SK-MEL-5 (cell line): ENCODE results near the gene SCYGR3. TPM values are rescaled to one million over a fixed set of nuclear protein-coding genes. Genes with fewer than 3 reads are reported as not detected.
A peak's percentile ranks its signal among the peaks of the same experiment; 100 is the strongest.
"Not testable (repeated sequence)": the region's sequence is repeated elsewhere in the genome, so short reads cannot be mapped to it uniquely, and the experiment has no call there.

ENCODE experiments used
- DNase-seq: peaks from one replicate; pipeline ENCODE4 v3.0.0-alpha.2; 2016; ENCODE audit warnings: low read depth, low spot score
- in situ Hi-C: cut with HindIII; loops from 2 replicates; pipeline ENCODE4 v1.10.0; 2016; ENCODE audit warnings: low sequenced_read_pairs, high pct_unique_total_duplicates, low pct_unique_long_range_greater_than_20kb
- total RNA-seq: library from RNA; depleted of rRNA; stranded (reverse); fragments of >200 nt; shearing (Covaris generic); gene quantifications from 2 replicates; pipeline ENCODE4 v1.2.3, GENCODE V29; 2014

The SCYGR3 gene
- total RNA-seq, 1 experiment from 2014 or later, result not detected

- no peak for DNase-seq
- in situ Hi-C loops, result no loop called here
These were observed 2.9 kb upstream of the SCYGR3 start, which contains the start of gene SCYGR4 for GRCh38 chr2:227617316-227618230. Gene SCYGR4, plus strand, starts transcription at chr2:227617498. Its CDS starts 0 bp downstream, at chr2:227617498.

GRCh38 chr2:227616631-227617030, 2.0 kb upstream of the SCYGR3 start:
- DNase-seq, result no peak
- in situ Hi-C loops, result no loop called here

- DNase-seq, result no peak
- in situ Hi-C loops, result no loop called here
These were observed 1.3 kb upstream of the SCYGR3 start for GRCh38 chr2:227615906-227616305.

- no peak for DNase-seq
- in situ Hi-C loops, result no loop called here
These were observed 541 bp upstream of the SCYGR3 start for GRCh38 chr2:227615181-227615580.

- in situ Hi-C loops, result no loop called here
- DNase-seq, result no peak
These were observed 394 bp downstream of the SCYGR3 start for GRCh38 chr2:227614246-227614645.

GRCh38 chr2:227613272-227613660, 1.4 kb downstream of the SCYGR3 start:
- no peak for DNase-seq
- in situ Hi-C loops, result no loop called here

- in situ Hi-C loops, result no loop called here
- DNase-seq, result no peak
These were observed 1.9 kb downstream of the SCYGR3 start for GRCh38 chr2:227612546-227613271.

GRCh38 chr2:227610123-227610522, 4.5 kb downstream of the SCYGR3 start:
- no peak for DNase-seq
- in situ Hi-C loops, result no loop called here

- DNase-seq, result no peak
- in situ Hi-C loops, result no loop called here
These were observed 5.9 kb downstream of the SCYGR3 start for GRCh38 chr2:227608561-227609338.

- in situ Hi-C loops, result no loop called here
- peak; percentile 5 for DNase-seq
These were observed 6.7 kb downstream of the SCYGR3 start for GRCh38 chr2:227607941-227608340.

- DNase-seq, result peak; percentile 49
- in situ Hi-C loops, result no loop called here
These were observed 8.2 kb downstream of the SCYGR3 start for GRCh38 chr2:227606476-227606875.

GRCh38 chr2:227602358-227602757, 12.3 kb downstream of the SCYGR3 start:
- DNase-seq, result no peak
- in situ Hi-C loops, result no loop called here

GRCh38 chr2:227598835-227599503, 15.7 kb downstream of the SCYGR3 start, which contains the start of gene SCYGR2:
Gene SCYGR2, plus strand, starts transcription at chr2:227598893. Its CDS starts 0 bp downstream, at chr2:227598893.
- in situ Hi-C loops, DNase-seq: not testable (repeated sequence)

GRCh38 chr2:227597998-227598397, 16.6 kb downstream of the SCYGR3 start:
- DNase-seq, result no peak
- in situ Hi-C loops, result no loop called here

GRCh38 chr2:227597036-227597435, 17.6 kb downstream of the SCYGR3 start:
- in situ Hi-C loops, result no loop called here
- DNase-seq, result no peak

GRCh38 chr2:227595797-227596196, 18.8 kb downstream of the SCYGR3 start:
- no peak for DNase-seq
- in situ Hi-C loops, result no loop called here

- in situ Hi-C loops, result no loop called here
- no peak for DNase-seq
These were observed 21.8 kb downstream of the SCYGR3 start for GRCh38 chr2:227592694-227593387.
